Natural killer cell (primary cell): ENCODE data around the gene OCIAD2. TPM values are rescaled to one million over a fixed set of nuclear protein-coding genes. Genes with fewer than 3 reads are reported as not detected.

Experiments
- ATAC-seq, 3 donors: fragments of 150-1000 bp in 2 of 3; fragments of 200-7000 bp in 1 of 3; cut with Tn5 transposase; 1 replicate in 1 of 3; 2 replicates in 2 of 3; pipeline ENCODE4 v1.10.0; 2021; ENCODE audit warnings: mild to moderate bottlenecking in 2 of 3, moderate library complexity in 2 of 3
- DNase-seq, 2 donors: peaks; one replicate each; pipeline versions ENCODE4 v3.0.0 to v3.0.0-alpha.2; 2013 to 2021; ENCODE audit warnings: mixed read lengths in 1 of 2
- H3K27ac ChIP-seq: one replicate; pipeline ENCODE4 v1.5.1; 2013; ENCODE audit warnings: mild to moderate bottlenecking, low read length
- H3K27me3 ChIP-seq: one replicate; pipeline ENCODE4 v1.6.1; 2013; ENCODE audit warnings: low read length; ENCODE audit not compliant: control insufficient read depth, insufficient read depth
- H3K36me3 ChIP-seq: one replicate; pipeline ENCODE4 v1.6.1; 2013; ENCODE audit warnings: low read length; ENCODE audit not compliant: control insufficient read depth, insufficient read depth
- H3K4me1 ChIP-seq: one replicate; pipeline ENCODE4 v1.6.1; 2013; ENCODE audit warnings: low read length; ENCODE audit not compliant: control insufficient read depth, insufficient read depth
- H3K4me3 ChIP-seq: one replicate; pipeline ENCODE4 v1.5.1; 2013; ENCODE audit warnings: low read length
- H3K9me3 ChIP-seq: one replicate; pipeline ENCODE4 v1.6.1; 2013; ENCODE audit warnings: low read length; ENCODE audit not compliant: control insufficient read depth, insufficient read depth
- H3K27ac Mint-ChIP-seq, 2 donors: one replicate each; pipeline ENCODE4 v1.8.0; 2022; ENCODE audit warnings: mild to moderate bottlenecking in 2 of 2, mixed read lengths in 2 of 2, moderate library complexity in 1 of 2
- H3K27me3 Mint-ChIP-seq, 2 donors: one replicate each; pipeline ENCODE4 v1.8.0; 2022; ENCODE audit warnings: low read depth in 2 of 2, mixed read lengths in 2 of 2
- H3K36me3 Mint-ChIP-seq: one replicate; pipeline ENCODE4 v1.8.0; 2022; ENCODE audit warnings: mixed read lengths
- H3K4me1 Mint-ChIP-seq, 2 donors: one replicate each; pipeline ENCODE4 v1.8.0; 2022; ENCODE audit warnings: mixed read lengths in 2 of 2
- H3K4me3 Mint-ChIP-seq: one replicate; pipeline ENCODE4 v1.8.0; 2022; ENCODE audit warnings: mild to moderate bottlenecking, moderate library complexity, mixed read lengths
- H3K9me3 Mint-ChIP-seq, 2 donors: one replicate each; pipeline ENCODE4 v1.8.0; 2022; ENCODE audit warnings: mixed read lengths in 2 of 2
- CTCF ChIP-seq: fragments of 200-600 bp; IDR thresholded peaks from one replicate; pipeline ENCODE4 v1.8.0; 2022; ENCODE audit warnings: antibody characterized with exemption
- WGBS: methylation state at CpG from one replicate; pipeline ENCODE4 v1.1.7; 2013; ENCODE audit warnings: missing lambda C conversion rate; ENCODE audit not compliant: insufficient coverage; 5-methylcytosine and 5-hydroxymethylcytosine counted together
- intact Hi-C: fragments of 100-400 bp; cut with micrococcal nuclease; formaldehyde crosslinking; loops from one replicate; pipeline ENCODE4 v1.14.2; 2022
- total RNA-seq, 4 donors: library from RNA; stranded (reverse); fragments of 120-200 nt in 1 of 4; gene quantifications; one replicate each; pipeline versions ENCODE4 v1.2.3 to v1.2.4, GENCODE V29; 2013 to 2022

Gene OCIAD2, protein sequence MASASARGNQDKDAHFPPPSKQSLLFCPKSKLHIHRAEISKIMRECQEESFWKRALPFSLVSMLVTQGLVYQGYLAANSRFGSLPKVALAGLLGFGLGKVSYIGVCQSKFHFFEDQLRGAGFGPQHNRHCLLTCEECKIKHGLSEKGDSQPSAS
- total RNA-seq = 10 to 100 TPM; 25.8 to 34.3 (median 26.1) TPM
- total RNA-seq (2013) = 27.0 TPM

- Histone ChIP-seq H3K4me1 (peaks cover 15% of the 10 kb centered on the region), H3K4me3 (peak within 1 kb of the TSS; percentile 67), H3K36me3 (peaks cover 14% of the 10 kb centered on the region), H3K27ac (peak within 1 kb of the TSS; percentile 34), H3K9me3 (no peaks in the 10 kb centered on the region), H3K27me3 (no peaks in the 10 kb centered on the region)
- DNase-seq (peak; percentile 63 to 92), ATAC-seq (peak; percentile 90 to 95 (median 95))
- H3K4me1 Mint-ChIP-seq = peaks cover 23 to 26% of the 10 kb centered on the region in 2 donors
- H3K9me3 Mint-ChIP-seq = no peaks in the 10 kb centered on the region
- intact Hi-C loops = loop anchor here (1.0 kb wide), 1 partner anchor 328 kb away; no protein-coding TSS in a partner anchor
- peak within 1 kb of the TSS; percentile 86 to 98 for H3K27ac Mint-ChIP-seq
- WGBS = 6% methylated on average over 65 of the region's 65 CpGs
- no peak for TF ChIP-seq CTCF
- H3K36me3 Mint-ChIP-seq = no peaks in the 10 kb centered on the region
- H3K27me3 Mint-ChIP-seq = no peaks in the 10 kb centered on the region
- peak within 1 kb of the TSS; percentile 96 for H3K4me3 Mint-ChIP-seq
Measured at GRCh38 chr4:48906206-48907173, at the start of gene OCIAD2. OCIAD2 (minus strand) TSS chr4:48906774; CDS start chr4:48904549, 2,225 bp downstream.

DNA sequence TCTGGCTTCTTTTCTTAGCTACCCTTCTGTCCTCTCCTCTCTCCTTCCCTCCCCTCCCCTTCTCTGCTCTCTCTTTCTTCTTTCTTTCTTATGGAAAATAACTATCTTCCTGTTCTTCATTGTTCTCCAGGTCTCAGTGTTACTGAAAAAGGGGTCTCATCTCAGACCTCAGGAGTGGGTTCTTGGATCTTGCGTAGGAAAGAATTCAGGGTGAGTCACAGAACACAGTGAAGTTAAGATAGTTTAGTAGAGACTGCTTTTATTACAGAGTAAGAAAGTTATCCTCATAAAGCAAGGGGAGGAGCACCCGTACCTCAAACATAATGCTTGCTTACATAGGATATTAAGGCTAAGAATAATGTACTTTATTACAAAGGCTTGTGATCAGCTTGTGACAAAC is 47.7 kb upstream of the OCIAD2 start:
- Histone ChIP-seq H3K36me3 (no peaks in the 10 kb centered on the region), H3K27me3 (no peaks in the 10 kb centered on the region), H3K9me3 (no peaks in the 10 kb centered on the region), H3K4me3 (no peak overlapping the region), H3K4me1 (no peaks in the 10 kb centered on the region), H3K27ac (no peak overlapping the region)
- no peak overlapping the region for H3K27ac Mint-ChIP-seq
- no peaks in the 10 kb centered on the region for H3K4me1 Mint-ChIP-seq
- ATAC-seq = no peak
- H3K9me3 Mint-ChIP-seq = no peaks in the 10 kb centered on the region
- DNase-seq = no peak
- peaks cover 9 to 16% of the 10 kb centered on the region in 2 donors for H3K27me3 Mint-ChIP-seq
- H3K4me3 Mint-ChIP-seq = no peak overlapping the region
- H3K36me3 Mint-ChIP-seq = no peaks in the 10 kb centered on the region
- 92% methylated on average over 1 of the region's 2 CpGs for WGBS
- no peak for TF ChIP-seq CTCF
- intact Hi-C loops = no loop called here

DNA sequence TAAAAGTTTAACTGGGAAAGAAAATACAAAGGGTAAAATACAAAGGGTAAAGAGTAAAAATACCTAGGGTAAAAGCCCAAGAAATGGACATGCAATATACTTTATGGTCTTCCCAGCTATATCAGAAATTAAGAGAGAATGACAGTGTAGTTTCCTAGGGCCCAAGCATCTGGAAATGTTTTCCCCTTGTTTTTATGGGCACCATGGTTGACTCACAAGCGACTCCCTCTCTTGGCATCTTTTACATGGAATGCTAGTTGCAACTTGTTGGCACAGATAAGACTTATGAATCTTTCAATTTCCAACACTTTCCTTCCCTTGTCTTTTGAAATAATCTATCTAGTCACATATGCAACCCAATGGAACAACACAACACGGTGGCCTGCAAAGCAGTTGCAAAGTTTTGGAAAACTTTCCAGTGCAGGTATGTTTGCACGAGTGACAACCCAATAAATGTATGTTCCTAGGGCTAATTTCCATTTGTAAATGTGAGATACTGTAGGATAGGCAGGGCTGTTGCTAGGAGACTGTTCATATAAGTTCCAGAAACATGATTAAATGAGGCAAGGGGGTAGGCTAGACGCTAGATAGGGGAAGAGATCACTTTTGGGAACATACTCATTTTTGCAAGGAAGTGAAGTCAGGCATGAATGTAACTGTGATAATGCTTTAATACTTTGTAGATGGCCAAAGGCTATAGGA is 43.1 kb upstream of the OCIAD2 start:
- Histone ChIP-seq H3K27ac (no peak overlapping the region), H3K27me3 (no peaks in the 10 kb centered on the region), H3K9me3 (no peaks in the 10 kb centered on the region), H3K36me3 (no peaks in the 10 kb centered on the region), H3K4me3 (no peak overlapping the region), H3K4me1 (no peaks in the 10 kb centered on the region)
- H3K4me1 Mint-ChIP-seq = no peaks in the 10 kb centered on the region
- no peak overlapping the region for H3K4me3 Mint-ChIP-seq
- ATAC-seq = no peak
- H3K27ac Mint-ChIP-seq = no peak overlapping the region
- H3K9me3 Mint-ChIP-seq = no peaks in the 10 kb centered on the region
- DNase-seq = no peak
- WGBS = 90% methylated on average over 4 of the region's 4 CpGs
- intact Hi-C loops = no loop called here
- no peak for TF ChIP-seq CTCF
- no peaks in the 10 kb centered on the region for H3K36me3 Mint-ChIP-seq
- H3K27me3 Mint-ChIP-seq = peaks cover 0 to 7% of the 10 kb centered on the region in 2 donors
